GM23338 (cell line): ENCODE results near the gene SFMBT2. TPM values are rescaled to one million over a fixed set of nuclear protein-coding genes. Genes with fewer than 3 reads are reported as not detected.

Experiments
- ATAC-seq: fragments of 200-7000 bp; cut with Tn5 transposase; 3 replicates; pipeline ENCODE4 v1.9.1; 2020
- DNase-seq: peaks from one replicate; pipeline ENCODE4 v3.0.0-alpha.2; 2015; ENCODE audit warnings: low spot score
- H2AFZ ChIP-seq: fragments of 200-600 bp; sonication (generic); 2 replicates; pipeline ENCODE4 v1.8.0; 2016; ENCODE audit warnings: antibody characterized with exemption, mild to moderate bottlenecking, moderate library complexity
- H3F3A ChIP-seq: fragments of 200-600 bp; sonication (generic); replicated peaks from 2 replicates; pipeline ENCODE4 v1.8.0; 2017; ENCODE audit warnings: antibody characterized with exemption, mixed run types, low read depth
- H3K27ac ChIP-seq: fragments of 200-600 bp; sonication (generic); 2 replicates; pipeline ENCODE4 v1.6.1; 2016; ENCODE audit warnings: low read depth
- H3K27me3 ChIP-seq: fragments of 200-600 bp; sonication (generic); 2 replicates; pipeline ENCODE4 v1.8.0; 2016; ENCODE audit warnings: mild to moderate bottlenecking, mixed run types, moderate library complexity; ENCODE audit not compliant: insufficient read depth
- H3K36me3 ChIP-seq: fragments of 200-600 bp; sonication (generic); 2 replicates; pipeline ENCODE4 v1.8.0; 2016; ENCODE audit warnings: mild to moderate bottlenecking; ENCODE audit not compliant: insufficient read depth
- H3K4me1 ChIP-seq: fragments of 200-600 bp; sonication (generic); 2 replicates; pipeline ENCODE4 v1.8.0; 2016; ENCODE audit warnings: mild to moderate bottlenecking, moderate library complexity; ENCODE audit not compliant: insufficient read depth
- H3K4me2 ChIP-seq: fragments of 200-600 bp; sonication (generic); 2 replicates; pipeline ENCODE4 v1.7.1; 2017; ENCODE audit warnings: mixed run types
- H3K4me3 ChIP-seq: fragments of 200-600 bp; sonication (generic); 2 replicates; pipeline ENCODE4 v1.6.1; 2016; ENCODE audit warnings: mixed run types
- H3K79me2 ChIP-seq: fragments of 200-600 bp; sonication (generic); replicated peaks from 2 replicates; pipeline ENCODE4 v1.8.0; 2017; ENCODE audit warnings: mild to moderate bottlenecking; ENCODE audit not compliant: insufficient read depth
- H3K9me2 ChIP-seq: fragments of 200-600 bp; sonication (generic); 2 replicates; pipeline ENCODE4 v1.8.0; 2017; ENCODE audit not compliant: insufficient read depth
- H4K20me1 ChIP-seq: fragments of 200-600 bp; sonication (generic); replicated peaks from 2 replicates; pipeline ENCODE4 v1.8.0; 2017; ENCODE audit warnings: mild to moderate bottlenecking; ENCODE audit not compliant: insufficient read depth
- H3K27ac Mint-ChIP-seq: 2 replicates; pipeline ENCODE4 v1.8.0; 2020; ENCODE audit warnings: inconsistent platforms, mild to moderate bottlenecking, moderate library complexity, mixed read lengths
- H3K27me3 Mint-ChIP-seq: 3 replicates; pipeline ENCODE4 v1.8.0; 2022; ENCODE audit warnings: low read depth, mild to moderate bottlenecking, moderate library complexity, mixed read lengths, inconsistent platforms; ENCODE audit not compliant: insufficient read depth, poor library complexity
- H3K36me3 Mint-ChIP-seq: 3 replicates; pipeline ENCODE4 v1.8.0; 2021; ENCODE audit warnings: low read depth, mild to moderate bottlenecking, inconsistent platforms, moderate library complexity, mixed read lengths
- H3K4me1 Mint-ChIP-seq: 3 replicates; pipeline ENCODE4 v1.8.0; 2020; ENCODE audit warnings: mild to moderate bottlenecking, inconsistent platforms, mixed read lengths
- H3K4me3 Mint-ChIP-seq: 3 replicates; pipeline ENCODE4 v1.8.0; 2021; ENCODE audit warnings: moderate library complexity, mild to moderate bottlenecking, inconsistent platforms, mixed read lengths
- H3K9me3 Mint-ChIP-seq: 3 replicates; pipeline ENCODE4 v1.8.0; 2020; ENCODE audit warnings: moderate library complexity, mild to moderate bottlenecking, inconsistent platforms, mixed read lengths
- CREB1 ChIP-seq: fragments of 250-450 bp; sonication (Bioruptor Pico); IDR thresholded peaks from 2 replicates; pipeline ENCODE4 v1.5.0; 2020; ENCODE audit warnings: low read depth, mild to moderate bottlenecking, moderate library complexity
- CTCF ChIP-seq, 2 experiments: fragments of 200-600 bp in 1 of 2; sonication (generic) in 1 of 2; conservative IDR thresholded peaks; 2 replicates each; pipeline versions ENCODE4 v1.5.1 to v1.6.1; 2016 to 2017; ENCODE audit warnings: antibody characterized with exemption in 2 of 2, low read depth in 2 of 2, mild to moderate bottlenecking in 2 of 2, moderate library complexity in 1 of 2
- ETS1 ChIP-seq: IDR thresholded peaks from 2 replicates; pipeline ENCODE4 v1.6.1; 2016; ENCODE audit warnings: antibody characterized with exemption
- EZH2 ChIP-seq: fragments of 200-600 bp; sonication (generic); IDR thresholded peaks from one replicate; pipeline ENCODE4 v1.8.0; 2017; ENCODE audit warnings: antibody characterized with exemption, mild to moderate bottlenecking, low read depth; ENCODE audit not compliant: unreplicated experiment
- EZH2phosphoT487 ChIP-seq: fragments of 200-600 bp; sonication (generic); IDR thresholded peaks from one replicate; pipeline ENCODE4 v1.8.1; 2018; ENCODE audit warnings: antibody characterized with exemption; ENCODE audit not compliant: unreplicated experiment
- JUNB ChIP-seq: IDR thresholded peaks from one replicate; pipeline ENCODE4 v1.6.1; 2016; ENCODE audit warnings: antibody characterized with exemption; ENCODE audit not compliant: unreplicated experiment
- NANOG ChIP-seq: IDR thresholded peaks from 2 replicates; pipeline ENCODE4 v1.6.1; 2016; ENCODE audit warnings: antibody characterized with exemption, borderline replicate concordance
- POLR2AphosphoS5 ChIP-seq: IDR thresholded peaks from 2 replicates; pipeline ENCODE4 v1.6.1; 2016; ENCODE audit warnings: antibody characterized with exemption, low read depth
- REST ChIP-seq: IDR thresholded peaks from one replicate; pipeline ENCODE4 v1.6.1; 2018; ENCODE audit warnings: antibody characterized with exemption; ENCODE audit not compliant: unreplicated experiment
- STAT1 ChIP-seq: IDR thresholded peaks from one replicate; pipeline ENCODE4 v1.6.1; 2016; ENCODE audit warnings: antibody characterized with exemption; ENCODE audit not compliant: unreplicated experiment
- ZNF114 ChIP-seq: fragments of 250-450 bp; sonication (Bioruptor Pico); IDR thresholded peaks from 2 replicates; pipeline ENCODE4 v1.5.0; 2020; ENCODE audit warnings: mild to moderate bottlenecking, moderate library complexity
- ZNF331 ChIP-seq: fragments of 250-450 bp; sonication (Bioruptor Pico); IDR thresholded peaks from 2 replicates; pipeline ENCODE4 v1.5.0; 2020; ENCODE audit warnings: low read depth, mild to moderate bottlenecking, moderate library complexity
- ZNF462 ChIP-seq: fragments of 250-450 bp; sonication (Bioruptor Pico); IDR thresholded peaks from 2 replicates; pipeline ENCODE4 v1.5.0; 2020; ENCODE audit warnings: mild to moderate bottlenecking, moderate library complexity
- polyA plus RNA-seq: library from polyadenylated mRNA; unstranded; fragments of >200 nt; fragmentation: Nextera tagmentation; extraction: Ambion mirVana; gene quantifications from 2 replicates; pipeline ENCODE4 v1.2.1, GENCODE V29; 2016
- total RNA-seq: library from RNA; depleted of rRNA; stranded (reverse); fragments of >200 nt; shearing (Covaris generic); gene quantifications from 2 replicates; pipeline ENCODE4 v1.2.3, GENCODE V29; 2014

The SFMBT2 gene
- total and polyA plus RNA-seq, 2 experiments from 2014 or later, result 2.7 to 6.7 TPM

- DNase-seq (no peak), ATAC-seq (no peak)
- Mint-ChIP-seq H3K4me3 (no peak overlapping the region), H3K4me1 (no peaks in the 10 kb centered on the region), H3K27me3 (peaks cover 5% of the 10 kb centered on the region), H3K9me3 (peaks cover 10% of the 10 kb centered on the region; the same call in 2 of the 3 replicates), H3K36me3 (peaks cover 26% of the 10 kb centered on the region), H3K27ac (no peak overlapping the region)
- H2AFZ ChIP-seq, result no peak overlapping the region
- no peaks in the 10 kb centered on the region for H3K79me2 ChIP-seq
- no peaks in the 10 kb centered on the region for H3K36me3 ChIP-seq
- H3K27ac ChIP-seq, result no peak overlapping the region
- no peak overlapping the region for H3K4me3 ChIP-seq
- H3K9me2 ChIP-seq, result no peaks in the 10 kb centered on the region; the same call in 1 of the 2 replicates
- no peaks in the 10 kb centered on the region for H3F3A ChIP-seq
- H3K27me3 ChIP-seq, result no peaks in the 10 kb centered on the region
- no peaks in the 10 kb centered on the region; the same call in 1 of the 2 replicates for H3K4me1 ChIP-seq
- TF ChIP-seq ETS1 (no peak), STAT1 (no peak), CTCF (conservative IDR thresholded peaks at IDR 0.05; ENCODE audit: low read depth in 2 of 2) (no peak), EZH2 (no peak), NANOG (no peak), ZNF462 (no peak), CREB1 (CRISPR knock-in tag) (no peak), EZH2phosphoT487 (no peak), POLR2AphosphoS5 (no peak), ZNF331 (no peak), REST (no peak), JUNB (no peak), ZNF114 (CRISPR knock-in tag) (no peak)
- H4K20me1 ChIP-seq, result no peaks in the 10 kb centered on the region
- no peak overlapping the region for H3K4me2 ChIP-seq
Observed at GRCh38 chr10:7192831-7193361, 217.9 kb downstream of the SFMBT2 start.
